HepG2 (cell line): ENCODE results near the gene MYO18A. TPM values are rescaled to one million over a fixed set of nuclear protein-coding genes. Genes with fewer than 3 reads are reported as not detected.
A peak's percentile ranks its signal among the peaks of the same experiment; 100 is the strongest.

Experiments
- ARID2 ChIP-seq: sonication (generic); formaldehyde crosslinking; IDR thresholded peaks from 2 replicates; pipeline ENCODE4 v1.8.1; 2022; ENCODE audit warnings: mild to moderate bottlenecking, missing genetic modification reagents, borderline replicate concordance
- CREB1 ChIP-seq, 2 experiments: fragments of 450-650 bp in 1 of 2; IDR thresholded peaks; 2 replicates each; pipeline ENCODE4 v1.6.1; 2016 to 2017; ENCODE audit warnings: control low read depth in 1 of 2, mild to moderate bottlenecking in 1 of 2, missing compliant biosample characterization in 1 of 2, missing genetic modification characterization in 1 of 2
- DMTF1 ChIP-seq: sonication (generic); formaldehyde crosslinking; IDR thresholded peaks from 2 replicates; pipeline ENCODE4 v1.4.0; 2020; ENCODE audit warnings: mild to moderate bottlenecking, missing genetic modification reagents
- IKZF1 ChIP-seq: fragments of 450-650 bp; IDR thresholded peaks from 2 replicates; pipeline ENCODE4 v1.7.1; 2016
- KLF13 ChIP-seq: sonication (generic); formaldehyde crosslinking; IDR thresholded peaks from 2 replicates; pipeline ENCODE4 v1.4.0; 2020; ENCODE audit warnings: mild to moderate bottlenecking, missing genetic modification reagents
- MAF1 ChIP-seq: sonication (generic); formaldehyde crosslinking; IDR thresholded peaks from 2 replicates; pipeline ENCODE4 v1.5.0; 2020; ENCODE audit warnings: missing genetic modification reagents, borderline replicate concordance
- MAFG ChIP-seq: sonication (generic); formaldehyde crosslinking; IDR thresholded peaks from 2 replicates; pipeline ENCODE4 v1.5.1; 2020; ENCODE audit warnings: mild to moderate bottlenecking, missing genetic modification reagents
- MIXL1 ChIP-seq: IDR thresholded peaks from 2 replicates; pipeline ENCODE4 v1.6.1; 2016
- NFKBIZ ChIP-seq: IDR thresholded peaks from 2 replicates; pipeline ENCODE4 v1.6.1; 2018; ENCODE audit warnings: missing genetic modification reagents, missing compliant biosample characterization
- SKI ChIP-seq: fragments of 450-650 bp; IDR thresholded peaks from one replicate; pipeline ENCODE4 v1.6.1; 2018; ENCODE audit warnings: mild to moderate bottlenecking; ENCODE audit not compliant: partially characterized antibody
- SMARCC2 ChIP-seq: fragments of 450-650 bp; IDR thresholded peaks from 2 replicates; pipeline ENCODE4 v1.6.1; 2017; ENCODE audit warnings: antibody characterized with exemption, mild to moderate bottlenecking
- SRY ChIP-seq: sonication (generic); formaldehyde crosslinking; IDR thresholded peaks from 2 replicates; pipeline ENCODE4 v1.8.0; 2022; ENCODE audit warnings: mild to moderate bottlenecking, missing genetic modification reagents
- USF2 ChIP-seq, 2 experiments: sonication (generic) in 1 of 2; formaldehyde crosslinking in 1 of 2; IDR thresholded peaks; 2 replicates each; pipeline versions ENCODE4 v1.5.1 to v1.6.1; 2011 to 2020; ENCODE audit warnings: borderline replicate concordance in 1 of 2, low read depth in 1 of 2, low read length in 1 of 2, mild to moderate bottlenecking in 1 of 2, missing genetic modification reagents in 1 of 2, moderate library complexity in 1 of 2
- YY1 ChIP-seq: IDR thresholded peaks from 2 replicates; pipeline ENCODE4 v1.6.1; 2011; ENCODE audit warnings: low read length, low read depth, moderate library complexity, mild to moderate bottlenecking; ENCODE audit not compliant: insufficient read depth, insufficient replicate concordance
- ZKSCAN5 ChIP-seq: sonication (generic); formaldehyde crosslinking; IDR thresholded peaks from 2 replicates; pipeline ENCODE4 v1.5.1; 2020; ENCODE audit warnings: mild to moderate bottlenecking, missing genetic modification reagents
- ZNF17 ChIP-seq: sonication (generic); formaldehyde crosslinking; IDR thresholded peaks from 2 replicates; pipeline ENCODE4 v1.5.0; 2020; ENCODE audit warnings: mild to moderate bottlenecking, missing genetic modification reagents
- ZNF225 ChIP-seq: sonication (generic); formaldehyde crosslinking; IDR thresholded peaks from 2 replicates; pipeline ENCODE4 v1.4.0; 2020; ENCODE audit warnings: mild to moderate bottlenecking, missing genetic modification reagents
- ZNF251 ChIP-seq: sonication (generic); formaldehyde crosslinking; IDR thresholded peaks from 2 replicates; pipeline ENCODE4 v1.9.0; 2021; ENCODE audit warnings: mild to moderate bottlenecking, missing genetic modification reagents
- ZNF280B ChIP-seq: sonication (generic); formaldehyde crosslinking; IDR thresholded peaks from 2 replicates; pipeline ENCODE4 v1.5.0; 2020; ENCODE audit warnings: missing genetic modification reagents, mild to moderate bottlenecking, borderline replicate concordance
- ZNF550 ChIP-seq: sonication (generic); formaldehyde crosslinking; IDR thresholded peaks from 2 replicates; pipeline ENCODE4 v1.4.0; 2020; ENCODE audit warnings: mild to moderate bottlenecking, missing genetic modification reagents, borderline replicate concordance
- ZNF75D ChIP-seq: sonication (generic); formaldehyde crosslinking; IDR thresholded peaks from 2 replicates; pipeline ENCODE4 v1.8.1; 2023; ENCODE audit warnings: missing genetic modification reagents, mild to moderate bottlenecking, borderline replicate concordance
- ZNF776 ChIP-seq: sonication (generic); formaldehyde crosslinking; IDR thresholded peaks from 2 replicates; pipeline ENCODE4 v1.4.0; 2020; ENCODE audit warnings: mild to moderate bottlenecking, missing genetic modification reagents
- ZNF788 ChIP-seq: sonication (generic); formaldehyde crosslinking; IDR thresholded peaks from 2 replicates; pipeline ENCODE4 v1.5.0; 2020; ENCODE audit warnings: mild to moderate bottlenecking, missing genetic modification reagents, borderline replicate concordance
- ZNF879 ChIP-seq: sonication (generic); formaldehyde crosslinking; IDR thresholded peaks from 2 replicates; pipeline ENCODE4 v1.8.1; 2023; ENCODE audit warnings: missing genetic modification reagents
- polyA plus RNA-seq, 8 experiments: library from polyadenylated mRNA; depleted of rRNA in 3 of 8; stranded (reverse) in 7 of 8; unstranded in 1 of 8; fragments of >200 nt; fragmentation: Illumina TruSeq in 4 of 8; extraction: Trizol in 4 of 8; gene quantifications; 2 replicates each; pipeline versions ENCODE4 v1.2.1 to v1.2.3, GENCODE V29; 2011 to 2016; ENCODE audit warnings: low read depth in 4 of 8, missing spikeins in 1 of 8, mixed read lengths in 1 of 8; ENCODE audit not compliant: insufficient read depth in 1 of 8
- total RNA-seq, 5 experiments: library from RNA; depleted of rRNA; stranded (reverse); fragments of >200 nt; fragmentation: Illumina TruSeq; extraction: Trizol; gene quantifications; 2 replicates each; pipeline ENCODE4 v1.2.3, GENCODE V29; 2016; ENCODE audit warnings: low read depth in 1 of 5

The MYO18A gene
- total and polyA plus RNA-seq, 2 of the 13 experiments (the other 11 are each of a cell fraction or from before 2014, with no cell fraction given), result 16.8 to 24.8 TPM

GRCh38 chr17:29042679-29043538 is 137.3 kb downstream of the MYO18A start, which contains the start of gene PIPOX (continued):
- TF ChIP-seq IKZF1, result no peak
- TF ChIP-seq ZNF75D (CRISPR knock-in tag), result no peak
- TF ChIP-seq MIXL1, result no peak
- TF ChIP-seq SRY, result 0 out of 2 replicates have a peak, but pooled peaks have one; percentile 11
- TF ChIP-seq SMARCC2, result no peak
- TF ChIP-seq ZNF776, result 0 out of 2 replicates have a peak, but pooled peaks have one; percentile 52
- TF ChIP-seq DMTF1 (CRISPR knock-in tag), result no peak
- TF ChIP-seq ZNF17 (CRISPR knock-in tag), result no peak
- no peak for TF ChIP-seq USF2 (IDR thresholded peaks at IDR 0.05; ENCODE audit: low read depth, low read length)
- TF ChIP-seq USF2 (CRISPR knock-in tag; IDR thresholded peaks at IDR 0.05; ENCODE audit: borderline replicate concordance), result no peak
- no peak for TF ChIP-seq SKI
- no peak for TF ChIP-seq ZNF550
- 0 out of 2 replicates have a peak, but pooled peaks have one; percentile 58 for TF ChIP-seq MAF1 (CRISPR knock-in tag)
- TF ChIP-seq NFKBIZ (CRISPR knock-in tag), result peak; percentile 81
- no peak for TF ChIP-seq KLF13
- no peak; the same call in 1 of the 2 replicates for TF ChIP-seq MAFG (CRISPR knock-in tag)
- TF ChIP-seq ZKSCAN5 (CRISPR knock-in tag), result no peak
- TF ChIP-seq ZNF280B, result peak; percentile 91; the same call in 1 of the 2 replicates
- peak; percentile 89 for TF ChIP-seq ZNF225 (CRISPR knock-in tag)
- TF ChIP-seq ZNF788 (CRISPR knock-in tag), result peak; percentile 85; the same call in 1 of the 2 replicates
- TF ChIP-seq CREB1 (IDR thresholded peaks at IDR 0.05), result no peak
- peak; percentile 55 for TF ChIP-seq CREB1 (CRISPR knock-in tag; IDR thresholded peaks at IDR 0.05)
- TF ChIP-seq ARID2 (CRISPR knock-in tag), result no peak
- no peak for TF ChIP-seq ZNF879
- TF ChIP-seq YY1, result peak; percentile 95
- TF ChIP-seq ZNF251 (CRISPR knock-in tag), result no peak
